A549 (cell line): ENCODE data around the gene MPL. TPM values are rescaled to one million over a fixed set of nuclear protein-coding genes. Genes with fewer than 3 reads are reported as not detected.

Experiments used
- ATAC-seq, 2 experiments: fragments of 200-7000 bp in 1 of 2; fragments of >200 bp in 1 of 2; cut with Nextera tagmentation in 1 of 2; cut with Tn5 transposase in 1 of 2; 3 replicates each; pipeline versions ENCODE4 v1.8.0 to v1.9.1; 2018 to 2020; ENCODE audit warnings: mild to moderate bottlenecking in 1 of 2, moderate library complexity in 1 of 2
- CTCF ChIA-PET: fragments of 300-600 bp; sonication (Branson Sonifier 250); formaldehyde crosslinking; extraction: SDS; loops from one replicate; lab custom pipeline; 2021; ENCODE audit warnings: antibody characterized with exemption, inconsistent platforms; lab: Yijun Ruan, JAX
- POLR2A ChIA-PET: fragments of 350-600 bp; formaldehyde crosslinking; extraction: SDS; loops from one replicate; lab custom pipeline; 2021; ENCODE audit warnings: antibody characterized with exemption, inconsistent platforms; lab: Yijun Ruan, JAX
- DNase-seq, 2 experiments: peaks; one replicate each; pipeline versions ENCODE4 v3.0.0 to v3.0.0-alpha.2; 2011 to 2016; ENCODE audit warnings: low read depth in 1 of 2, low spot score in 1 of 2
- FAIRE-seq: peaks from 2 replicates; lab custom pipeline; 2011; peaks lifted over from hg19 to GRCh38; lab: Jason Lieb, UNC
- H3K27ac ChIP-seq, 2 experiments: fragments of >200 bp; sonication (Bioruptor Twin); formaldehyde crosslinking; 3 replicates each; pipeline ENCODE4 v1.5.1; 2016 to 2017
- H3K4me1 ChIP-seq: fragments of >200 bp; sonication (Bioruptor Twin); formaldehyde crosslinking; 3 replicates; pipeline ENCODE4 v1.6.1; 2016
- H3K4me2 ChIP-seq: fragments of >200 bp; sonication (Bioruptor Twin); formaldehyde crosslinking; 3 replicates; pipeline ENCODE4 v1.6.1; 2016
- H3K4me3 ChIP-seq: fragments of >200 bp; sonication (Bioruptor Twin); formaldehyde crosslinking; 3 replicates; pipeline ENCODE4 v1.5.1; 2016
- H3K9me3 ChIP-seq: fragments of >200 bp; sonication (Bioruptor Twin); formaldehyde crosslinking; 3 replicates; pipeline ENCODE4 v1.6.1; 2016
- BCL3 ChIP-seq: fragments of >200 bp; sonication (Bioruptor Twin); formaldehyde crosslinking; IDR thresholded peaks from 3 replicates; pipeline ENCODE4 v1.6.1; 2016
- CBX2 ChIP-seq: fragments of 200-600 bp; sonication (generic); IDR thresholded peaks from 2 replicates; pipeline ENCODE4 v1.6.1; 2016; ENCODE audit warnings: low read depth, mild to moderate bottlenecking, borderline replicate concordance
- CHD4 ChIP-seq: fragments of 200-600 bp; sonication (generic); IDR thresholded peaks from 2 replicates; pipeline ENCODE4 v1.6.1; 2016; ENCODE audit warnings: antibody characterized with exemption, mild to moderate bottlenecking, borderline replicate concordance
- EHF ChIP-seq: fragments of 250-450 bp; sonication (Bioruptor Pico); IDR thresholded peaks from 2 replicates; pipeline ENCODE4 v1.5.0; 2020; ENCODE audit warnings: mild to moderate bottlenecking
- FOXS1 ChIP-seq: fragments of 250-450 bp; sonication (Bioruptor Pico); IDR thresholded peaks from 2 replicates; pipeline ENCODE4 v1.5.0; 2020; ENCODE audit warnings: mild to moderate bottlenecking, moderate library complexity
- HDAC2 ChIP-seq: fragments of 200-600 bp; sonication (generic); IDR thresholded peaks from 2 replicates; pipeline ENCODE4 v1.6.1; 2016
- HOXB13 ChIP-seq: fragments of 250-450 bp; sonication (Bioruptor Pico); IDR thresholded peaks from 2 replicates; pipeline ENCODE4 v1.5.0; 2020; ENCODE audit warnings: low read depth, mild to moderate bottlenecking, moderate library complexity
- NPAS2 ChIP-seq: fragments of 250-450 bp; sonication (Bioruptor Pico); IDR thresholded peaks from 2 replicates; pipeline ENCODE4 v1.8.0; 2022; ENCODE audit warnings: mild to moderate bottlenecking, moderate library complexity, borderline replicate concordance
- REST ChIP-seq: fragments of 200-600 bp; sonication (generic); IDR thresholded peaks from 2 replicates; pipeline ENCODE4 v1.6.1; 2016; ENCODE audit warnings: antibody characterized with exemption, mild to moderate bottlenecking, moderate library complexity
- TP53 ChIP-seq: fragments of 250-450 bp; sonication (Bioruptor Pico); IDR thresholded peaks from 2 replicates; pipeline ENCODE4 v1.5.0; 2021; ENCODE audit warnings: mild to moderate bottlenecking, moderate library complexity
- ZC3H11A ChIP-seq: fragments of 450-650 bp; IDR thresholded peaks from 2 replicates; pipeline ENCODE4 v1.6.1; 2014; ENCODE audit warnings: antibody characterized with exemption, mild to moderate bottlenecking
- ZSCAN20 ChIP-seq: fragments of 250-450 bp; sonication (Bioruptor Pico); IDR thresholded peaks from 2 replicates; pipeline ENCODE4 v1.8.0; 2022; ENCODE audit warnings: mild to moderate bottlenecking, moderate library complexity
- WGBS: methylation state at CpG from one replicate; pipeline ENCODE4 v1.1.6; 2017; ENCODE audit errors: missing lambda C conversion rate; 5-methylcytosine and 5-hydroxymethylcytosine counted together
- polyA plus RNA-seq, 4 experiments: library from polyadenylated mRNA; depleted of rRNA in 3 of 4; stranded (reverse); fragments of >200 nt; fragmentation: RNase III in 1 of 4; extraction: RNeasy Plus Mini Kit Qiagen cat#74134 plus additional on column Dnase treatment in 1 of 4; gene quantifications; 2 replicates in 3 of 4; 3 replicates in 1 of 4; pipeline ENCODE4 v1.2.3, GENCODE V29; 2011 to 2017
- TF ChIP-seq, protein P1 (sequence below): fragments of 250-450 bp; sonication (Bioruptor Pico); IDR thresholded peaks from 2 replicates; pipeline ENCODE4 v1.5.0; 2021; ENCODE audit warnings: mild to moderate bottlenecking, moderate library complexity, borderline replicate concordance
- TF ChIP-seq, protein P2 (sequence below): fragments of 450-650 bp; IDR thresholded peaks from 2 replicates; pipeline ENCODE4 v1.6.1; 2014; ENCODE audit warnings: antibody characterized with exemption

MPL gene
- polyA plus RNA-seq, 2 of the 4 experiments (the other 2 are of a cell fraction), result not detected

DNA sequence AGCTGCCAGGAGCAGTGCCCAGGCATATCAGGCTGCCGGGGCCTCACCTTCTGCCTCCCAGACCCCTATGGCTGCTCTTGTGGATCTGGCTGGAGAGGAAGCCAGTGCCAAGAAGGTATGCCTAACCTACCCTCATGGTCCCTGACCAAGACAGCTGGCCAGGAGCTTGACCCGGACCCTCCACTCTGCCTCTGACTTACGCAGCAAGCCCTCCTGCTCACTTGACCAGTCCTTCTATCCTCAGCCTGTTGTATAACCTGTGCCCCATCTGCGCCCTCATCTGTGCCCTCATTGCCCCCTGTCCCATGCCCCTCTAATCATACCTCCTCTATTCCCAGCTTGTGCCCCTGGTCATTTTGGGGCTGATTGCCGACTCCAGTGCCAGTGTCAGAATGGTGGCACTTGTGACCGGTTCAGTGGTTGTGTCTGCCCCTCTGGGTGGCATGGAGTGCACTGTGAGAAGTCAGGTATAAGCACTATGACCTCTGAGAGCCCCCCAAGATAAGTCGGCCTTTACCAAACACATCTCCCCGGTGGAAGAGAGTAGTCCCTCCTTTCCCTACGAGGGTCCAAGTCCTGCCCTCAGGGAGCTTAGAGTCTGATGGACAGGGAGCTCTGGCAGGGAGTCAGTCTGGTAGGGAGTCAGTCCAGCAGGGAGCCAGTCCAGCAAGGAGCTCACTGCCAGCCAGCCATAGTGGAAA, 30.0 kb upstream of the MPL start (continued):
- TF ChIP-seq, protein P1, sequence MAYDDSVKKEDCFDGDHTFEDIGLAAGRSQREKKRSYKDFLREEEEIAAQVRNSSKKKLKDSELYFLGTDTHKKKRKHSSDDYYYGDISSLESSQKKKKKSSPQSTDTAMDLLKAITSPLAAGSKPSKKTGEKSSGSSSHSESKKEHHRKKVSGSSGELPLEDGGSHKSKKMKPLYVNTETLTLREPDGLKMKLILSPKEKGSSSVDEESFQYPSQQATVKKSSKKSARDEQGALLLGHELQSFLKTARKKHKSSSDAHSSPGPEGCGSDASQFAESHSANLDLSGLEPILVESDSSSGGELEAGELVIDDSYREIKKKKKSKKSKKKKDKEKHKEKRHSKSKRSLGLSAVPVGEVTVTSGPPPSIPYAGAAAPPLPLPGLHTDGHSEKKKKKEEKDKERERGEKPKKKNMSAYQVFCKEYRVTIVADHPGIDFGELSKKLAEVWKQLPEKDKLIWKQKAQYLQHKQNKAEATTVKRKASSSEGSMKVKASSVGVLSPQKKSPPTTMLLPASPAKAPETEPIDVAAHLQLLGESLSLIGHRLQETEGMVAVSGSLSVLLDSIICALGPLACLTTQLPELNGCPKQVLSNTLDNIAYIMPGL, result no peak
- TF ChIP-seq CBX2, result no peak

DNA sequence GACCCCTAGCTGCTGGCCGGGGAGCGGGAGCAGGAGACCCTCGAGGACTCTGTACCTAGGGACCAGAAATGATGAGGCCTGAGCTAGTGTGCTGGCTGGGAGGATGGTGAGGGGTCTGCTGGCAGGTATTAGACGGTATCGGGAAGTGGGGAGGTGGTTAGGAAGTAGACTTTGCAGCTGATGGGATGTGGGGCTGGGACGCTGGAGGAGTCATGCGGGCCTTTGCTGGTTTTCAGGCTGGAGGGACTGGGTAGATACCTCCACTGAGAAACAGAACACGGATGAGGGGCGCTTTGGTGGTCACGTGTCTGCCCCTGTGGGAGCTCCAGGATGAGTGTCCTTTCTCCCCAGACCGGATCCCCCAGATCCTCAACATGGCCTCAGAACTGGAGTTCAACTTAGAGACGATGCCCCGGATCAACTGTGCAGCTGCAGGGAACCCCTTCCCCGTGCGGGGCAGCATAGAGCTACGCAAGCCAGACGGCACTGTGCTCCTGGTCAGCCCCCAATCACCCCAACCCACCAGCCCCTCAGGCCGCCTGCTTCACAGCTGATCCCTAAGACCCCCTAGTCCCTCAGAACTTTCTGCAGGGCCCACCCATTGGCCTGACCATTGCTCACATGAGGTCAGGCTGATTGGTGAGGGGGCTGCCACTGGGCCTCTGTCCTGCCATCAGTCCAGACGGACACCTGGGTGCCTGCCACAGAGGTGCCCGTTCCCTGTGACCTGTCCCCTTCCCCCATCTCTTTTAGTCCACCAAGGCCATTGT, 28.8 kb upstream of the MPL start:
- no peak overlapping the region for H3K4me2 ChIP-seq
- FAIRE-seq, result no peak
- WGBS, result 75% methylated on average over 19 of the region's 20 CpGs
- CTCF ChIA-PET, result no interaction called here
- TF ChIP-seq CHD4 (no peak), REST (no peak), FOXS1 (CRISPR knock-in tag) (no peak), ZC3H11A (no peak), HDAC2 (no peak), EHF (no peak), HOXB13 (CRISPR knock-in tag) (no peak), TP53 (CRISPR knock-in tag) (no peak), BCL3 (no peak), ZSCAN20 (CRISPR knock-in tag) (no peak), NPAS2 (CRISPR knock-in tag) (no peak)
- TF ChIP-seq, protein P2, sequence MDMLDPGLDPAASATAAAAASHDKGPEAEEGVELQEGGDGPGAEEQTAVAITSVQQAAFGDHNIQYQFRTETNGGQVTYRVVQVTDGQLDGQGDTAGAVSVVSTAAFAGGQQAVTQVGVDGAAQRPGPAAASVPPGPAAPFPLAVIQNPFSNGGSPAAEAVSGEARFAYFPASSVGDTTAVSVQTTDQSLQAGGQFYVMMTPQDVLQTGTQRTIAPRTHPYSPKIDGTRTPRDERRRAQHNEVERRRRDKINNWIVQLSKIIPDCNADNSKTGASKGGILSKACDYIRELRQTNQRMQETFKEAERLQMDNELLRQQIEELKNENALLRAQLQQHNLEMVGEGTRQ, result no peak
- TF ChIP-seq, all 56 proteins: peak for 0
- H3K4me3 ChIP-seq, result no peak overlapping the region
- DNase-seq, result no peak
- H3K27ac ChIP-seq, result no peak overlapping the region
- no peak for ATAC-seq
- H3K4me1 ChIP-seq, result no peaks in the 10 kb centered on the region
- no peaks in the 10 kb centered on the region for H3K9me3 ChIP-seq
- POLR2A ChIA-PET, result no interaction called here
